Left cardiac atrium (tissue), 4 donors: ENCODE data around the gene EIF2D. TPM values are rescaled to one million over a fixed set of nuclear protein-coding genes. Genes with fewer than 3 reads are reported as not detected.

Source experiments
- ATAC-seq, 2 donors: fragments of 200-7000 bp; cut with Tn5 transposase; one replicate each; pipeline ENCODE4 v1.9.1; 2020; ENCODE audit warnings: mild to moderate bottlenecking in 2 of 2, moderate library complexity in 2 of 2
- DNase-seq: peaks from one replicate; pipeline ENCODE4 v3.0.0-alpha.2; 2020
- intact Hi-C, 2 donors: fragments of 100-400 bp; cut with DNase I; formaldehyde crosslinking; loops; one replicate each; pipeline versions ENCODE4 v1.14.1 to v1.15.1; 2022 to 2023
- total RNA-seq, 2 donors: library from RNA; stranded (reverse); fragmentation: NEBNext Ultra II Directional; extraction: Animal tissue kit (Norgen Biotek cat#: 25700); gene quantifications; one replicate each; pipeline ENCODE4 v1.2.1, GENCODE V29; 2021
- donor health status: DM: no; HTN: yes; CAD: no.
- donor health status: DM: no; HTN: yes; CAD: no; lungs with severe emphysema.
- donor health status: DM: yes; HTN: yes; CAD: no.
- donor health status: Dilated cardiomyopathy.

Gene EIF2D
- total RNA-seq, 2 donors from 2014 or later: 22.9 to 27.8 TPM

DNA sequence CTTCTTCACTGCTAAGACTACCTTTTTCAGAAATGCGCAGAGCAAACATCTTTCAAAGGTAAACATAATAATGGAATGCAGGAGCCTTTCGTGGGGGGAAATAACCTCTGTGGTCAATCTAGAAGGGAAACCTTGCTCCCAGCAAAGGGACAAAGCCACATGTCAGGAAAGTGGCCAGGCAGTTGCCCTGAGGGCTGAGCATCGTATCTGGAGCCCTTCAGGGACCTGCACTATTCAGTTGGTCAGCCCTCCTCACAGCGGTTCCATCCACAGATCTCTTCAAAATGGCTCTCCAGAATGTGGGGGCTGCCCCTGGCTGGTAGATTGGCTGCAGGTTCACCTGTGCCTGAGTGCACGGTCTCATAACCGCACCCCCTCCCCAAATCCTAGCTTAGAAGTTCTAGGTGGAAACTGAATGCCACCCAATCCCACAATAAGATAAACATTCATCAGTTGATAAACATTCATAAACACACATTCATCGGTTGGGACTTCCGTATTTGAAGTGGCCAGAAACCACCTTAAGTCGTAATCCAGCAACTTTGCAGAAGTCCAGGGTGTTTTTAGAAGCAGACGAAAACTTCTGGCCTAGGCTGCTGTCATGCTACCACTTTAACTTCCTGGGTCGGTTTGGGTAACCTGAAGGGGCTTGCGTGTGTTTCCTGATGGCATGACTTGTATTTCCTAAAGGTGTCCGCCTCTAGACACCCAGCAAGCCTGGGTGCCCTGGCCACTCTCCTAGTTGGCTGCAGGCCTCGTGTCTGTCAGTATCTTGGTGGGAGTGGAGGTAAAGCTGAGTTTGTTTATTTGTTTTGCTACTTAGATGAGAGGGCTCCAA, 54.4 kb downstream of the EIF2D start:
- ATAC-seq: no peak
- peak; percentile 15 for DNase-seq

DNA sequence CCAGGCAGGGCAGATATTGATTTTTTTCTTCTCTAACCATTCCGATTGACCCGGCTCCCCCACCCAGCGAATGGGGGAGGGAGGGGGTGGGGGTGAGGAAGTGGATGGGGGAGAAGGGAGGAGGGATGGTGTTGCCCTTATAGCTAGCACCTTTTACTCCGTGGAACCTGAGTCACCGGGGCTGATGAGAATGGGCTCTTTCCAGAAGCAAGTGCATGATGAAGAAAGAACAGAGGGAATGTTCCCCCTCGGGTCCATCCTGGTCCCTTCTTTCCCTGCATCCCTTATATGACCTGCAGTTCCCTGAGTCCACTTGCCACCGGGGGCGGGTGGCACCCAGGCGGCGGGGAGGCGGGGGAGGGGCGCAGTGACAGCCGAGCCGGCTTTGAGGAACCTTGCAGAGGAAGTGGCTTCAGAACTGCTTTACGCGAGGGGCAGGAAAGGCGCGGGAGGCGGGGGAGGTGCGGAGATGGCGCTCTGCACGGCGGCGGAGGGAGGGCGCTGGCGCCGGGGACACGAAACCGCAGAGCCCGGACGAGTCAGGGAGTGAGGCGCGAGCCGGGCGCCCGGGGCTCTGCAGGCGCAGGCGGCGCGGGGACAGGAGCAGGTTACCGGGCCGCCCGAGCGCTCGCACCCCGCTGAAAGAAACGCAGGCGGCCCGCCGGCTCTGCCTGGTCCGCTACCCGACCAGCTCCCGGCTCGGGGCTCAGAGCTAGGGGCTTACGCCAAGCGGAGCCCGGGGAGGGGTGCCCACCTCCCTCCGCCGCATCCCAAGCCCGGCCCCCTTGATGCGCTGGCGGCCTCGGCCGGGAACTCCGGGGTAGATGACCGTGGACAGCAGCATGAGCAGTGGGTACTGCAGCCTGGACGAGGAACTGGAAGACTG, 55.3 kb downstream of the EIF2D start:
- ATAC-seq (peak; percentile 67 to 84), DNase-seq (peak; percentile 86)
- intact Hi-C loops: no loop called here

More for the DNA sequence above, 54.4 kb downstream of the EIF2D start:
- intact Hi-C loops: no loop called here

GRCh38 chr1:206556047-206556749, 56.1 kb downstream of the EIF2D start:
- intact Hi-C loops: no loop called here
- ATAC-seq: no peak
- peak; percentile 9 for DNase-seq

- intact Hi-C loops: no loop called here
- ATAC-seq: peak; percentile 60 to 66
Observed at GRCh38 chr1:206555473-206555935, 56.8 kb downstream of the EIF2D start.

GRCh38 chr1:206554701-206555472, 57.4 kb downstream of the EIF2D start:
- intact Hi-C loops: no loop called here
- no peak for DNase-seq
- ATAC-seq: no peak

More at GRCh38 chr1:206555473-206555935, 56.8 kb downstream of the EIF2D start:
- DNase-seq: peak; percentile 68

DNA sequence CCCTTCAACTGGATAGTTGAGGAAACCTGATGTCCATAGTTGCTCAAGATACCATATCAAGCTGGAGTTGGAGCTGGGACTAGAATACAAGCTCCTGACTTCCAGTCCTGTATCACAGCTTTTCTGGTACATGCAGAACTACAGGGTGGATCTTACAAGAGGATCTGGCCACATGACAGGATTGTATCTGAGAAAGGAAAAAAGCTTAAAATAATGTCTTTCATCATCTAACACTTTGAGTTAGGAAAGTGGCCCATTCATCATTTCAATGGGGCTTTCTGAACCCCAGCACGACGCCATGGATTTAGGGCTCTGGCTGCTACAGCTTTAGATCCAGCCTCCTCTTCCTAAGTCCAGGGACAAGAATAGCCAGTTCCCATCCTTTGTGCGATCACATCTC, 58.1 kb downstream of the EIF2D start:
- no peak for DNase-seq
- intact Hi-C loops: no loop called here
- ATAC-seq: no peak

DNA sequence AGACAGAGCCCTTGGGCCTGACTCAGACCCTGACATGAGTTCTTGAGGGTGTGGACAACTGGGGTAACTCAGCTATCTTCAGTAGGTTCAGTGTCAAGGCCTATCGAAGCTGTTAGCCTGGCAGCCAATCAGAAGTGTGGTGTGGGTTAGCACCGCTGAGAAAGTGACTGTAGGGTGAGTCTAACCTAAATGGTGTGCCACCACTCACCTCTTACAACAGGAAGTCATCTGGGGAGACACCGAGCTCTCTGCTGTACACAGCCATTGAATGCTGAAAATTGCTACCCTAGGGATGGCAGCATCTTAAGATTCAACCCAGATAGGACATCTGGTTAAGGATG, 60.3 kb downstream of the EIF2D start:
- ATAC-seq (peak in 1 of 2 donors; percentile 29), DNase-seq (no peak)
- intact Hi-C loops: no loop called here

- ATAC-seq (peak in 1 of 2 donors; percentile 59), DNase-seq (peak; percentile 45)
- intact Hi-C loops: no loop called here
Observed at GRCh38 chr1:206551296-206551985, 60.8 kb downstream of the EIF2D start.

GRCh38 chr1:206550446-206550845, 61.8 kb downstream of the EIF2D start:
- ATAC-seq (no peak), DNase-seq (no peak)
- intact Hi-C loops: no loop called here

DNA sequence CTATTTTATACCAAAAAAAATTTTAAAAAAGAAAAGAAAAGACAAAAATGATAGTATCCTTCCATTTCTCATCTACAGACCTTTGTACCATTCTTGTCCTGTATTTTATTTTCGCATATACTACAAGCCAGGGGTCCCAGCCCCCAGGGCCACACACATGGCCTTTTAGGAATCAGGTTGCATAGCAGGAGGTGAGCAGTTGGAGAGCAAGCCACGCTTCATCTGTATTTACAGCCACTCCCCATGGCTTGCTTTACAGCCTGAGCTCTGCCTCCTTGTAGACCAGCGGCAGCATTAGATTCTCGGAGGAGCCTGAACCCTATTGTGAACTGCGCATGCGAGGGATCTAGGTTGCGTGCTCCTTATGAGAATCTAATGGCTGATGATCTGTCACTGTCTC, 65.2 kb downstream of the EIF2D start:
- ATAC-seq: no peak
- DNase-seq: no peak
- intact Hi-C loops: loop anchor here in 1 of 2 donors (5.0 kb wide), 1 partner anchor 35 kb away; no protein-coding TSS in a partner anchor

DNA sequence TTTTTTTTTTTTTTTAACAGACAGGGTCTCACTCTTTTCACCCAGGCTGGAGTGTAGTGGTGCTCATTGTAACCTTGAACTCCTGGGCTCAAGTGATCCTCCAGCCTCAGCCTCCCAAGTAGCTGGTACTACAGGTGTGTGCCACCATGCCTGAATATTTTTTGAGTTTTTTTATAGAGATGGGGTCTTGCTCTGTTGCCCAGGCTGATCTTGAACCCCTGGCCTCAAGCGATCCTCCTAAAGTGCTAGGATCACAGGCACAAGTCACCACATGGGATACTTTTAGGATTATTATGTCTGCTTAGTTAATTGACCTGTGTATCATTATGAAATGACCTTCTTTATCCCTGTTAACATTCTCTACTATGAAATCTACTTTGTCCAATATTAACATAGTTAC, 66.9 kb downstream of the EIF2D start:
- intact Hi-C loops: loop anchor here in 1 of 2 donors (5.0 kb wide), 1 partner anchor 37 kb away; no protein-coding TSS in a partner anchor
- no peak for ATAC-seq
- DNase-seq: no peak

DNA sequence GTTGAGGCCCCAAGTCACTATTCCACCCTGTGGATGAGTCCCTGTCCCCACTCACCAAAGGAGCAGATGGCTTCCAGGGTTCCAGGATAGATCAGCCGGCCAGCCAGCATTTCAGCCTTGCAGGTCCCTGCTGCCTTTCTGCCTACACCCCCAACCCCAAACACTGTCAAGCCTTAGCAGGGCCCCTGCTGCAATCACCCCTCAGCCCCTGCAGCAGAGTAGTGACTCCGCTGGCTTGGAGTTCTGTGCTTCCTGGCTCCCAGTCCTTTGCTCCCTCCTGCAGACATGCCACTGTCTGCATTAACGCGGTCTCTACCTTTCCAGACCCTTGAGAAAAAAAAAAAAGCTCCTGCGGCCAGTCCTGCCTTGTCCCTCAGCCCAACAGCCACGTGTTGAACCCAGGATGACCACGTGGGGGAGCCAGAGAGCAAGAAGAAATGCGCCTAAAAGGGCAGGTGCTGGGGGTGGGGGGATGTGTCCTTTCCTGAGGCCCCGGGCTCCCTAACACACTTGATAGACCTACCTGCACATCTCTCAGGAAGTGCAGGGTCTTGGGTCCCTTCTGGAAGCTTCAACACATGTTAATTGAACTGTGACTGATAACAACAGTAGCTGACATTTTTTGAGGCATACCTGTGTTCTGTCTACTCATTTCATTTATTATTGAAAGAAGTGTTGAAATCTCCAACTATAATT, 67.6 kb downstream of the EIF2D start:
- peak; percentile 60 to 62 for ATAC-seq

More for the DNA sequence above, 67.6 kb downstream of the EIF2D start:
- intact Hi-C loops: loop anchor here (5.0 kb wide), 2 partner anchors 38 to 52 kb away; no protein-coding TSS in a partner anchor
- DNase-seq: peak; percentile 77

Other genes with a start within 250 kb of the EIF2D start
- gene IKBKE, start 142.0 kb downstream of the EIF2D start, total RNA-seq: 1 to 10 TPM in 1 of 2 donors, under 1 TPM in 1; 0.94 to 1.7 TPM
- gene RASSF5, start 104.9 kb downstream of the EIF2D start, total RNA-seq: 10 to 100 TPM in 1 of 2 donors, 1 to 10 TPM in 1; 7.8 to 10.0 TPM
- 10 to 100 TPM; 12.4 to 18.7 TPM for gene DYRK3, start 23.1 kb upstream of the EIF2D start, total RNA-seq
- gene MAPKAPK2, start 72.4 kb upstream of the EIF2D start, total RNA-seq: 100 to 1,000 TPM; 154 to 219 TPM
- not detected for gene IL19, start 158.3 kb upstream of the EIF2D start, total RNA-seq
- 1 to 10 TPM; 1.9 to 5.1 TPM for gene IL10, start 160.0 kb upstream of the EIF2D start, total RNA-seq